Measurements from ENCODE around the gene RASA3.

DNA sequence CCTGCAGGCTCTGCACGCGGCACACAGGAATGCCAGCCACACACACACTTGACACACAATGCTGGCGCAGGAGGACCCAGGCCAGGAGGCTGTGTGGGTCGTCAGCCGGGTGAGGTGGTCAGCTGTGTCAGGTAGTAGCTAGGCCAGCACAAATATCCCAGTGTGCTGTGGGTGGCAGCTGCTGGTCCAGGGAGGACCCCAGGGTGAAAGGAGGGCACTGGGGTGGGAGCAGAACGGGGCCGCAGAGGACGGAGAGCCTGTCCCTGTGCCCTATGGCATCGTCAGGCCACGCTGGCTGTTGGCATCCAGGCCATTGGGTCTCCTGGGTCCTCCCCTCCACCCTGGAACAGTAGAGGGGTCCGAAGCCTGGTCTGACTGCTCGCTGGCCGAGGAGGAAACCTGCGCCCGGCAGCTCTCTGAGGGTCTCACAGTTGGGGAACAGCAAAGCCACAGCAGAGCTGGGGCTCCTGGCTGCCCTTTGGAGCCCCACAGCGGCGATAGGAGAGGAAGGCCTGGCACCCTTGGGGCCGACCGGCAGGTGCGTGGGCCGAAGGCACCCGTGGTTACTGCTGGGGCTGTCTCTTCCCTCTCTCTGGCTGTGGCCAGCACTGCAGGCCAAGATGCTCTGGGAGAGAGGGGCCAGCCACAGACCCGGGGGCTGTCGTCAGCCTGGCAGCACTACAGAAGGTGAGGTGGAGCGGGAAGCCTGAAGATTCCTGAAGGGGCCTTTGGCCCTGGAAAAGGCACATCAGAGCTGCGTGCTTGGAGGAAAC, 185.8 kb downstream of the RASA3 start:
- TF ChIP-seq, protein P1, sequence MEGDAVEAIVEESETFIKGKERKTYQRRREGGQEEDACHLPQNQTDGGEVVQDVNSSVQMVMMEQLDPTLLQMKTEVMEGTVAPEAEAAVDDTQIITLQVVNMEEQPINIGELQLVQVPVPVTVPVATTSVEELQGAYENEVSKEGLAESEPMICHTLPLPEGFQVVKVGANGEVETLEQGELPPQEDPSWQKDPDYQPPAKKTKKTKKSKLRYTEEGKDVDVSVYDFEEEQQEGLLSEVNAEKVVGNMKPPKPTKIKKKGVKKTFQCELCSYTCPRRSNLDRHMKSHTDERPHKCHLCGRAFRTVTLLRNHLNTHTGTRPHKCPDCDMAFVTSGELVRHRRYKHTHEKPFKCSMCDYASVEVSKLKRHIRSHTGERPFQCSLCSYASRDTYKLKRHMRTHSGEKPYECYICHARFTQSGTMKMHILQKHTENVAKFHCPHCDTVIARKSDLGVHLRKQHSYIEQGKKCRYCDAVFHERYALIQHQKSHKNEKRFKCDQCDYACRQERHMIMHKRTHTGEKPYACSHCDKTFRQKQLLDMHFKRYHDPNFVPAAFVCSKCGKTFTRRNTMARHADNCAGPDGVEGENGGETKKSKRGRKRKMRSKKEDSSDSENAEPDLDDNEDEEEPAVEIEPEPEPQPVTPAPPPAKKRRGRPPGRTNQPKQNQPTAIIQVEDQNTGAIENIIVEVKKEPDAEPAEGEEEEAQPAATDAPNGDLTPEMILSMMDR (conservative IDR thresholded peaks at IDR 0.05; ENCODE audit: low read depth, low read length) = no peak
- TF ChIP-seq EZH2 (IDR thresholded peaks at IDR 0.05; ENCODE audit: low read length, unreplicated experiment) (no peak), EZH2phosphoT487 (IDR thresholded peaks at IDR 0.05; ENCODE audit: borderline replicate concordance, low read length) (no peak)
